ENCODE measurements around the gene ASIC1. TPM values are rescaled to one million over a fixed set of nuclear protein-coding genes. Genes with fewer than 3 reads are reported as not detected.

Gene ASIC1
- total and polyA plus RNA-seq, 2 of the 13 experiments (the other 11 are each of a cell fraction or from before 2014, with no cell fraction given), result 0.44 to 1.5 TPM

- no peak for TF ChIP-seq CENPBD1 (CRISPR knock-in tag; IDR thresholded peaks at IDR 0.05; ENCODE audit: borderline replicate concordance, low read depth)
- TF ChIP-seq NR2C2 (CRISPR knock-in tag; IDR thresholded peaks at IDR 0.05; ENCODE audit: borderline replicate concordance), result peak; percentile 87
- TF ChIP-seq RAD21 (CRISPR knock-in tag; IDR thresholded peaks at IDR 0.05), result peak; percentile 50
- TF ChIP-seq NFKBIZ (CRISPR knock-in tag; IDR thresholded peaks at IDR 0.05), result no peak
- no peak for TF ChIP-seq SMC3 (IDR thresholded peaks at IDR 0.05; ENCODE audit: low read length)
- no peak for TF ChIP-seq ZEB1 (IDR thresholded peaks at IDR 0.05; ENCODE audit: insufficient replicate concordance, low read depth)
- peak; percentile 79 for TF ChIP-seq GATAD1 (CRISPR knock-in tag; IDR thresholded peaks at IDR 0.05)
- TF ChIP-seq AFF4 (CRISPR knock-in tag; IDR thresholded peaks at IDR 0.05), result no peak
- TF ChIP-seq ZNF670 (CRISPR knock-in tag; IDR thresholded peaks at IDR 0.05; ENCODE audit: borderline replicate concordance), result no peak
- TF ChIP-seq ZNF737 (CRISPR knock-in tag; IDR thresholded peaks at IDR 0.05; ENCODE audit: borderline replicate concordance), result 0 out of 2 replicates have a peak, but pooled peaks have one; percentile 88
- TF ChIP-seq MYPOP (CRISPR knock-in tag; IDR thresholded peaks at IDR 0.05), result peak; percentile 36; the same call in 1 of the 2 replicates
- no peak for TF ChIP-seq ZNF180 (CRISPR knock-in tag; IDR thresholded peaks at IDR 0.05; ENCODE audit: borderline replicate concordance, low read depth)
- peak; percentile 84; the same call in 1 of the 2 replicates for TF ChIP-seq BORCS8-MEF2B (CRISPR knock-in tag; IDR thresholded peaks at IDR 0.05)
- peak; percentile 95 for TF ChIP-seq ZFX (CRISPR knock-in tag; IDR thresholded peaks at IDR 0.05; ENCODE audit: low read depth)
- peak; percentile 99 for TF ChIP-seq MTERF4 (CRISPR knock-in tag; IDR thresholded peaks at IDR 0.05)
- no peak for TF ChIP-seq U2AF2 (IDR thresholded peaks at IDR 0.05; ENCODE audit: low read depth, low read length)
- 0 out of 2 replicates have a peak, but pooled peaks have one; percentile 72 for TF ChIP-seq ZNF691 (CRISPR knock-in tag; IDR thresholded peaks at IDR 0.05; ENCODE audit: borderline replicate concordance, low read depth)
- no peak for TF ChIP-seq MTF2 (CRISPR knock-in tag; IDR thresholded peaks at IDR 0.05; ENCODE audit: borderline replicate concordance)
- TF ChIP-seq ZNF577 (CRISPR knock-in tag; IDR thresholded peaks at IDR 0.05; ENCODE audit: borderline replicate concordance, low read depth), result no peak
- peak; percentile 83 for TF ChIP-seq NFYC (CRISPR knock-in tag; IDR thresholded peaks at IDR 0.05)
- no peak for TF ChIP-seq SYNCRIP (IDR thresholded peaks at IDR 0.05; ENCODE audit: insufficient read depth, low read depth, low read length)
- TF ChIP-seq CHCHD3 (CRISPR knock-in tag; IDR thresholded peaks at IDR 0.05), result peak; percentile 82; the same call in 1 of the 2 replicates
Observed at GRCh38 chr12:50111693-50112455, 54.5 kb downstream of the ASIC1 start, which contains the start of gene COX14 (continued).

All from HepG2 (cell line).